IMR-90 (cell line): Measurements from ENCODE around the gene CLHC1. TPM values are rescaled to one million over a fixed set of nuclear protein-coding genes. Genes with fewer than 3 reads are reported as not detected.
A peak's percentile ranks its signal among the peaks of the same experiment; 100 is the strongest.

Experiments
- ATAC-seq: fragments of 200-7000 bp; cut with Tn5 transposase; 2 replicates; pipeline ENCODE4 v1.9.1; 2020; ENCODE audit warnings: low read depth, mild to moderate bottlenecking, moderate library complexity
- BruUV-seq: library from RNA; stranded (reverse); fragments of 400-500 nt; replicated peaks from 2 replicates; lab custom pipeline; 2021; lab: Mats Ljungman, UMichigan
- CTCF ChIA-PET: fragments of 300-600 bp; formaldehyde crosslinking; extraction: SDS; loops from one replicate; lab custom pipeline; 2021; ENCODE audit warnings: antibody characterized with exemption; lab: Yijun Ruan, JAX
- POLR2A ChIA-PET: fragments of 300-600 bp; sonication (Branson Sonifier 250); formaldehyde crosslinking; loops from one replicate; lab custom pipeline; 2022; ENCODE audit warnings: antibody characterized with exemption; ENCODE audit not compliant: unreplicated experiment; lab: Charles Lee
- DNase-seq: peaks from one replicate; pipeline ENCODE4 v3.0.0; 2013
- H2AFZ ChIP-seq: replicated peaks from 2 replicates; pipeline ENCODE3; 2013; ENCODE audit warnings: low read length, mild to moderate bottlenecking; ENCODE audit not compliant: poor library complexity
- H2AK5ac ChIP-seq: 2 replicates; pipeline ENCODE4 v1.6.1; 2013; ENCODE audit warnings: low read depth, low read length, inconsistent platforms
- H2AK9ac ChIP-seq: replicated peaks from 2 replicates; pipeline ENCODE3; 2013; ENCODE audit warnings: mild to moderate bottlenecking, low read depth, low read length, moderate library complexity; ENCODE audit not compliant: poor library complexity
- H2BK120ac ChIP-seq: 2 replicates; pipeline ENCODE4 v1.6.1; 2013; ENCODE audit warnings: low read depth, low read length, inconsistent platforms
- H2BK15ac ChIP-seq: 3 replicates; pipeline ENCODE4 v1.6.1; 2013; ENCODE audit warnings: low read depth, low read length, inconsistent platforms
- H2BK20ac ChIP-seq: 2 replicates; pipeline ENCODE4 v1.6.1; 2013; ENCODE audit warnings: low read depth, mild to moderate bottlenecking, inconsistent platforms, low read length, moderate library complexity
- H2BK5ac ChIP-seq: 2 replicates; pipeline ENCODE4 v1.6.1; 2013; ENCODE audit warnings: mild to moderate bottlenecking, low read depth, low read length, inconsistent platforms; ENCODE audit not compliant: poor library complexity, severe bottlenecking
- H3K14ac ChIP-seq: replicated peaks from 2 replicates; pipeline ENCODE4 v1.6.1; 2013; ENCODE audit warnings: low read depth, low read length, inconsistent platforms
- H3K18ac ChIP-seq: 2 replicates; pipeline ENCODE4 v1.6.1; 2013; ENCODE audit warnings: low read depth, low read length, control low read depth
- H3K23ac ChIP-seq: 2 replicates; pipeline ENCODE4 v1.6.1; 2013; ENCODE audit warnings: low read depth, low read length, inconsistent platforms
- H3K27ac ChIP-seq: 2 replicates; pipeline ENCODE4 v1.5.1; 2013; ENCODE audit warnings: mild to moderate bottlenecking, control low read depth, low read length; ENCODE audit not compliant: insufficient read depth
- H3K27me3 ChIP-seq: 2 replicates; pipeline ENCODE4 v1.6.1; 2013; ENCODE audit warnings: low read length; ENCODE audit not compliant: control insufficient read depth, insufficient read depth
- H3K36me3 ChIP-seq: 2 replicates; pipeline ENCODE4 v1.6.1; 2013; ENCODE audit warnings: low read length, mixed read lengths; ENCODE audit not compliant: control insufficient read depth, insufficient read depth
- H3K4ac ChIP-seq: 2 replicates; pipeline ENCODE4 v1.6.1; 2013; ENCODE audit warnings: low read depth, low read length, inconsistent platforms
- H3K4me1 ChIP-seq: 2 replicates; pipeline ENCODE4 v1.6.1; 2013; ENCODE audit warnings: low read length, mixed read lengths; ENCODE audit not compliant: control insufficient read depth, insufficient read depth
- H3K4me2 ChIP-seq: 2 replicates; pipeline ENCODE4 v1.6.1; 2013; ENCODE audit warnings: low read depth, mild to moderate bottlenecking, control low read depth, low read length, moderate library complexity
- H3K4me3 ChIP-seq: 2 replicates; pipeline ENCODE4 v1.5.1; 2013; ENCODE audit warnings: low read depth, mild to moderate bottlenecking, control low read depth, low read length, moderate library complexity; ENCODE audit not compliant: insufficient read depth
- H3K56ac ChIP-seq: 2 replicates; pipeline ENCODE4 v1.6.1; 2013; ENCODE audit warnings: low read length, inconsistent platforms; ENCODE audit not compliant: insufficient read depth; ENCODE audit errors: extremely low read depth
- H3K79me1 ChIP-seq, 2 experiments: 2 replicates each; pipeline ENCODE4 v1.6.1; 2013; ENCODE audit warnings: low read length in 2 of 2, inconsistent platforms in 1 of 2, low read depth in 1 of 2
- H3K9ac ChIP-seq: 2 replicates; pipeline ENCODE4 v1.6.1; 2013; ENCODE audit warnings: low read depth, low read length, control low read depth
- H3K9me1 ChIP-seq: 2 replicates; pipeline ENCODE4 v1.6.1; 2013; ENCODE audit warnings: low read length, inconsistent platforms; ENCODE audit not compliant: insufficient read depth
- H3K9me3 ChIP-seq: 2 replicates; pipeline ENCODE4 v1.6.1; 2013; ENCODE audit warnings: low read length; ENCODE audit not compliant: control insufficient read depth, insufficient read depth
- H4K20me1 ChIP-seq: 2 replicates; pipeline ENCODE4 v1.6.1; 2013; ENCODE audit warnings: low read length, inconsistent platforms; ENCODE audit not compliant: insufficient read depth
- H4K5ac ChIP-seq: 2 replicates; pipeline ENCODE4 v1.6.1; 2013; ENCODE audit warnings: mild to moderate bottlenecking, low read depth, low read length, control low read depth
- H4K8ac ChIP-seq, 2 experiments: 2 replicates each; pipeline ENCODE4 v1.6.1; 2013; ENCODE audit warnings: low read depth in 2 of 2, low read length in 2 of 2, control low read depth in 1 of 2, inconsistent platforms in 1 of 2
- H4K91ac ChIP-seq: 2 replicates; pipeline ENCODE4 v1.6.1; 2013; ENCODE audit warnings: low read depth, low read length, inconsistent platforms; ENCODE audit not compliant: insufficient read depth
- MAFK ChIP-seq: IDR thresholded peaks from 2 replicates; pipeline ENCODE4 v1.6.1; 2012; ENCODE audit warnings: low read depth, low read length, improper control_type of control experiment
- NFE2L2 ChIP-seq: fragments of 150-350 bp; IDR thresholded peaks from 2 replicates; pipeline ENCODE4 v1.6.1; 2016; ENCODE audit warnings: low read depth, mild to moderate bottlenecking, low read length
- WGBS, 2 experiments: methylation state at CpG; one replicate each; pipeline versions ENCODE4 v1.1.5 to v1.1.7; 2013; ENCODE audit warnings: missing lambda C conversion rate in 2 of 2; ENCODE audit not compliant: insufficient read length in 1 of 2; ENCODE audit errors: extremely low coverage in 2 of 2; 5-methylcytosine and 5-hydroxymethylcytosine counted together
- dilution Hi-C: fragments of 300-500 bp; cut with HindIII; formaldehyde crosslinking; loops from one replicate; pipeline ENCODE4 v1.14.3; 2018; ENCODE audit warnings: low sequenced_read_pairs; ENCODE audit not compliant: unreplicated experiment
- in situ Hi-C: fragments of 300-500 bp; cut with MboI; formaldehyde crosslinking; loops from 3 replicates; pipeline ENCODE4 v1.14.3; 2019; ENCODE audit warnings: low sequenced_read_pairs, inconsistent platforms, mixed read lengths
- intact Hi-C: fragments of 100-400 bp; cut with micrococcal nuclease; formaldehyde crosslinking; loops from 2 replicates; pipeline ENCODE4 v1.10.0; 2022
- polyA plus RNA-seq, 3 experiments: library from polyadenylated mRNA; depleted of rRNA; stranded (reverse); fragments of >200 nt; gene quantifications; 2 replicates each; pipeline ENCODE4 v1.2.3, GENCODE V29; 2012; ENCODE audit warnings: low replicate concordance in 1 of 3
- total RNA-seq: library from RNA; depleted of rRNA; stranded (reverse); fragments of >200 nt; gene quantifications from 2 replicates; pipeline ENCODE4 v1.2.3, GENCODE V29; 2012

Gene CLHC1
- total and polyA plus RNA-seq, 2 of the 4 experiments (the other 2 are of a cell fraction): 2.3 to 5.3 TPM

GRCh38 chr2:55155764-55156281, 76.3 kb downstream of the CLHC1 start:
- Histone ChIP-seq H3K9ac (peak overlapping the region; percentile 65; the same call in 1 of the 2 replicates), H3K4me2 (peak overlapping the region; percentile 69; the same call in 1 of the 2 replicates), H3K4me1 (peaks cover 59% of the 10 kb centered on the region), H4K8ac (peak overlapping the region in 1 of 2 experiments; percentile 85; a peak in 2 of 4 replicates), H3K4me3 (no peak overlapping the region), H2AFZ (no peak overlapping the region), H2BK120ac (peak overlapping the region; percentile 98), H2BK20ac (peak overlapping the region; percentile 88; the same call in 1 of the 2 replicates), H3K79me1 (peaks cover 16 to 47% of the 10 kb centered on the region in 2 experiments; a peak in 3 of 4 replicates), H3K27me3 (no peaks in the 10 kb centered on the region), H3K36me3 (no peaks in the 10 kb centered on the region), H3K27ac (peak overlapping the region; percentile 97; the same call in 1 of the 2 replicates), H3K56ac (peak overlapping the region; percentile 87; the same call in 1 of the 2 replicates), H2BK5ac (peak overlapping the region; percentile 90), H3K9me1 (peaks cover 50% of the 10 kb centered on the region), H3K14ac (no peak overlapping the region), H2AK5ac (no peak overlapping the region), H4K5ac (no peak overlapping the region; the same call in 1 of the 2 replicates), H2BK15ac (no peak overlapping the region), H3K23ac (peak overlapping the region; percentile 87; the same call in 1 of the 2 replicates), H3K18ac (no peak overlapping the region; the same call in 1 of the 2 replicates), H4K91ac (peak overlapping the region; percentile 94; the same call in 1 of the 2 replicates), H2AK9ac (no peak overlapping the region), H4K20me1 (peaks cover 3% of the 10 kb centered on the region; the same call in 1 of the 2 replicates), H3K9me3 (no peaks in the 10 kb centered on the region), H3K4ac (0 out of 2 replicates have a peak overlapping the region, but pooled peaks have one; percentile 94)
- WGBS, 2 experiments: no CpG with 5 or more reads among the region's 1 CpG
- in situ Hi-C loops: no loop called here
- dilution Hi-C loops: loop anchor here (25.0 kb wide), 1 partner anchor 144 kb away; no protein-coding TSS in a partner anchor
- DNase-seq: peak; percentile 77
- intact Hi-C loops: no loop called here
- peak; percentile 25; the same call in 1 of the 2 replicates for TF ChIP-seq MAFK
- TF ChIP-seq NFE2L2: no peak
- ATAC-seq: peak; percentile 74
- ChIA-PET CTCF (interaction anchor here (1.0 to 2.9 kb wide), 3 partner anchors 13 to 246 kb away, joined by 4 to 9 read pairs (median 5); no protein-coding TSS in a partner anchor), POLR2A (interaction anchor here (0.7 to 1.0 kb wide), 4 partner anchors 12 to 50 kb away, joined by 3 to 5 read pairs (median 3); no protein-coding TSS in a partner anchor)
- BruUV-seq: no TSS peak
